CD4-positive, alpha-beta memory T cell (primary cell): Measurements from ENCODE around the gene PALLD. TPM values are rescaled to one million over a fixed set of nuclear protein-coding genes. Genes with fewer than 3 reads are reported as not detected.
"Not testable (repeated sequence)": the region's sequence is repeated elsewhere in the genome, so short reads cannot be mapped to it uniquely, and the experiment has no call there.

Experiments used
- CTCF ChIA-PET: fragments of 350-600 bp; sonication (Branson Sonifier 250); formaldehyde crosslinking; loops from one replicate; lab custom pipeline; 2021; ENCODE audit warnings: inconsistent platforms; ENCODE audit not compliant: partially characterized antibody; lab: Charles Lee
- POLR2A ChIA-PET: fragments of 350-600 bp; sonication (Branson Sonifier 250); formaldehyde crosslinking; loops from one replicate; lab custom pipeline; 2021; ENCODE audit not compliant: partially characterized antibody; lab: Charles Lee
- DNase-seq, 5 donors: peaks; one replicate each; pipeline versions ENCODE4 v3.0.0 to v3.0.0-alpha.2; 2020 to 2022; ENCODE audit warnings: mixed read lengths in 1 of 5
- H3K27ac ChIP-seq: one replicate; pipeline ENCODE4 v1.7.0; 2013; ENCODE audit warnings: low read depth, low read length
- H3K27me3 ChIP-seq: 2 replicates; pipeline ENCODE4 v1.7.0; 2013; ENCODE audit warnings: mild to moderate bottlenecking, low read length, moderate library complexity; ENCODE audit not compliant: insufficient read depth
- H3K36me3 ChIP-seq: 2 replicates; pipeline ENCODE4 v1.7.0; 2013; ENCODE audit warnings: mild to moderate bottlenecking, low read length, moderate library complexity; ENCODE audit not compliant: insufficient read depth
- H3K4me1 ChIP-seq: 2 replicates; pipeline ENCODE4 v1.7.0; 2013; ENCODE audit warnings: mild to moderate bottlenecking, low read length, moderate library complexity; ENCODE audit not compliant: insufficient read depth
- H3K4me3 ChIP-seq, 2 donors: one replicate each; pipeline ENCODE4 v1.7.0; 2013; ENCODE audit warnings: low read length in 2 of 2, mild to moderate bottlenecking in 1 of 2
- H3K9me3 ChIP-seq, 2 donors: one replicate each; pipeline ENCODE4 v1.7.0; 2013; ENCODE audit warnings: low read length in 2 of 2, control low read depth in 1 of 2; ENCODE audit not compliant: control insufficient read depth in 1 of 2
- H3K27ac Mint-ChIP-seq, 7 donors: one replicate each; pipeline ENCODE4 v1.8.0; 2020 to 2021; ENCODE audit warnings: mixed read lengths in 7 of 7, mild to moderate bottlenecking in 6 of 7, inconsistent platforms in 3 of 7, moderate library complexity in 3 of 7
- H3K27me3 Mint-ChIP-seq, 2 donors: one replicate each; pipeline ENCODE4 v1.8.0; 2020 to 2021; ENCODE audit warnings: mixed read lengths in 2 of 2
- H3K36me3 Mint-ChIP-seq, 2 donors: one replicate each; pipeline ENCODE4 v1.8.0; 2020 to 2021; ENCODE audit warnings: mixed read lengths in 2 of 2, inconsistent platforms in 1 of 2, mild to moderate bottlenecking in 1 of 2
- H3K4me1 Mint-ChIP-seq, 4 donors: one replicate each; pipeline ENCODE4 v1.8.0; 2020 to 2021; ENCODE audit warnings: mixed read lengths in 4 of 4, mild to moderate bottlenecking in 1 of 4
- H3K4me3 Mint-ChIP-seq, 8 donors: one replicate each; pipeline ENCODE4 v1.8.0; 2020 to 2021; ENCODE audit warnings: mixed read lengths in 8 of 8, mild to moderate bottlenecking in 7 of 8, moderate library complexity in 6 of 8, inconsistent platforms in 3 of 8
- H3K9me3 Mint-ChIP-seq, 8 donors: one replicate each; pipeline ENCODE4 v1.8.0; 2020 to 2021; ENCODE audit warnings: mixed read lengths in 8 of 8, mild to moderate bottlenecking in 5 of 8, inconsistent platforms in 3 of 8, moderate library complexity in 1 of 8
- intact Hi-C: fragments of 100-400 bp; cut with micrococcal nuclease; formaldehyde crosslinking; loops from one replicate; pipeline ENCODE4 v1.15.1; 2023
- polyA plus RNA-seq, 2 donors: library from polyadenylated mRNA; unstranded; fragments of 300-500 nt; fragmentation: Illumina TruSeq; gene quantifications; one replicate each; pipeline ENCODE4 v1.2.3, GENCODE V29; 2021
- total RNA-seq, 2 experiments: library from RNA; stranded (reverse); gene quantifications; one replicate each; pipeline ENCODE4 v1.2.3, GENCODE V29; 2021

The PALLD gene
- total and polyA plus RNA-seq, 4 experiments from 2014 or later = 0.55 to 1.4 (median 1.0) TPM; not detected in 1

DNA sequence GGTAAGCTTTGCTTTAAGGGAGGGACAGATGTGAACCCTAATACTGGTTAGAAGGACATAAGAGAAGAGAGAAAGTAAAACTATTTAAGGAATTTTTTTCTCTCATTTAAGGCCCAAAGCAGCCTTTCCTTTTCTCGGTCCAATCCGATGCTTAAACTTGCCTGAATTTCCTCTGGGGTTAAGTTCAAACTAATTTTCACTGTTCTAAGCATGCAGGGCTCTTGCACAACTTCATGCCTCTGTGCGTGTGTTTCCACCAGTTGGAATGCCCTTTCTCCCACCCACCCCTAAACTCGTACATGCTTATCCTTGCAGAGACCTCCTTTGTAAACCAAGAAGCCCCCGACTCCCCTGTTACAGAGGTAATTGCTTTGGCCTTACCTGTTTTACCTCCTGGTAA lies 308.5 kb downstream of the PALLD start:
- Mint-ChIP-seq H3K4me1 (peaks cover 0 to 1% (median 0%) of the 10 kb centered on the region in 4 donors), H3K36me3 (no peaks in the 10 kb centered on the region), H3K9me3 (peaks cover 0 to 3% (median 0%) of the 10 kb centered on the region in 8 donors), H3K4me3 (no peak overlapping the region), H3K27ac (no peak overlapping the region), H3K27me3 (peaks cover 15 to 17% of the 10 kb centered on the region in 2 donors)
- Histone ChIP-seq H3K9me3 (no peaks in the 10 kb centered on the region), H3K4me3 (no peak overlapping the region), H3K27ac (no peak overlapping the region), H3K36me3 (no peaks in the 10 kb centered on the region), H3K4me1 (no peaks in the 10 kb centered on the region), H3K27me3 (no peaks in the 10 kb centered on the region)
- DNase-seq = no peak
- intact Hi-C loops = no loop called here
- POLR2A ChIA-PET = no interaction called here
- CTCF ChIA-PET = no interaction called here

DNA sequence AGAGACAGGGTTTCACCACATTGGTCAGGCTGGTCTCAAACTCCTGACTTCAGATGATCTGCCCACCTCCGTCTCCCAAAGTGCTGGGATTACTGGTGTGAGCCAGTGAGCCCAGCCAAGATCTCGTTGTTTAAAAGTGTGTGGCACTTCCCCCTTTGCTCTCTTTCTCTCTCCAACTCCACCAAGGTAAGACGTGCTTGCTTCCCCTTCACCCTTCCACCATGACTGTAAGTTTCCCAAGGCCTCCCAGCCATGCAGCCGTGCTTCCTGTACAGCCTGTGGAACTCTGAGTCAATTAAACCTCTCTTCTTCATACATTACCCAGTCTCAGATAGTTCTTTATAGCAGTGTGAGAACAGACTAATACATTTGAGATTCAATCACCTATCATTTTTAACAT lies 309.4 kb downstream of the PALLD start:
- H3K4me1 ChIP-seq, H3K27me3 ChIP-seq, H3K4me1 Mint-ChIP-seq, H3K27ac Mint-ChIP-seq, H3K9me3 ChIP-seq, H3K36me3 ChIP-seq, CTCF ChIA-PET, POLR2A ChIA-PET, DNase-seq, H3K27ac ChIP-seq, intact Hi-C loops, H3K4me3 ChIP-seq, H3K9me3 Mint-ChIP-seq, H3K36me3 Mint-ChIP-seq, H3K4me3 Mint-ChIP-seq: not testable (repeated sequence)
- H3K27me3 Mint-ChIP-seq = peaks cover 14 to 15% of the 10 kb centered on the region in 2 donors

DNA sequence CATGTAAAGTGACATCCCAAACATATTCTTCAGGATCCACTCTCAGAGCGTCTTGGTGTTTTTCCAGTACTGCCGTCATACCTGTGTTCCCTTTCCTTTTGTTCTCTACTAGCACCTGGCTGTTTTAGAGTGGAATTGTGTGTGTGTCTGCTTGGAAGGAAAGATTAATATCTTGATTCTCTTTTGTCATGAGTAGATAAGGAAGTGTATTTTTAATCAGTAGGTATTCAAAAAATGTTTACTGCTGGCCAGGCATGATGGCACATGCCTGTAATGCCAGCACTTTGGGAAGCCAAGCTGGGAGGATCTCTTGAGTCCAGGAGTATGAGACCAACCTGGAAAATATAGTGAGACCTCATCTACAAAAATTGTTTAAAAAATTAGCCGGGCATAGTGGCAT lies 314.4 kb downstream of the PALLD start:
- ChIA-PET POLR2A (no interaction called here), CTCF (no interaction called here)
- Histone ChIP-seq H3K9me3 (no peaks in the 10 kb centered on the region), H3K4me1 (no peaks in the 10 kb centered on the region), H3K27ac (no peak overlapping the region), H3K27me3 (no peaks in the 10 kb centered on the region), H3K36me3 (no peaks in the 10 kb centered on the region), H3K4me3 (no peak overlapping the region)
- DNase-seq = no peak
- no peaks in the 10 kb centered on the region for H3K36me3 Mint-ChIP-seq
- H3K4me1 Mint-ChIP-seq = no peaks in the 10 kb centered on the region
- intact Hi-C loops = no loop called here
- no peak overlapping the region for H3K4me3 Mint-ChIP-seq
- peaks cover 0 to 3% (median 0%) of the 10 kb centered on the region in 8 donors for H3K9me3 Mint-ChIP-seq
- no peak overlapping the region for H3K27ac Mint-ChIP-seq
- peaks cover 9 to 19% of the 10 kb centered on the region in 2 donors for H3K27me3 Mint-ChIP-seq

DNA sequence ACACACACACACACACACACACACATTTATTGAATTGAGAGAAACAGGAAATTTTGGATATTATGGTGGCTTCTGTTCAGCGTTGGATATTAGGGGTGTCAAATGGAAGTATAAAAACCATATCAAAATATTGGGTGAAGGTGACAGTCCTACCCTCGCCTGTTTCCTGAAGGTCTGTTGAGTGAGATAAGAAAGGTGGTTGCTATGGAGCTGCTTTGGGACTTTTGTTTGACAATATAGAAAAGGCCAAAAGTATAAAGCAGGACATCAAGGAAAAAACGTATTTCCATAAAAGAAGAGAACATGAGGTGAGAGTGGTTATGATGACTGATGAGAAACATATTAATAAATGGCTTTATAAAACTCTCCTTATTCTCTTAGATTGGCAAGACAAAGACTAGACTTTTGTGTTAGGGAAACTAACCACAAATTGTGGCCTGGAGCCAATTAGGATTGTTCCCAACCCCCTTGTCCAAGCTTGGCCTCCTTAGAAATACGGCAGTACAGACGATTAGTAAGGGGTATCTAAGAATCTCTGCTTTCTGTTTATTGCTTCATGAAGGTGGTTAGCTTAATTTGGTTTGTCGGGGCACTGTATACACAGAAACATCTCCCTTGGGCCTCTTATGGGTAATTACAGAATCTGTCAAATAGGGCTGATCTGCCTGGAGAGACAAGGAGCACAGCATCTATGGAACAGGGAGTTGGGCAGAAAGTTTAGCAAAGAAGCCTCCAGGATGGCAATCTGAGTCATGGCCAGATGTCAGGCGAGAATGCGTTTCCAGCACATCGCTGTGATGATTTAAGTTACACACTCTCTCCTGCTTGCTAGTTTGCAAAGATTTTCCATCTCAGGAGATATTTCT lies 315.2 kb downstream of the PALLD start:
- no peaks in the 10 kb centered on the region for H3K27me3 ChIP-seq
- CTCF ChIA-PET = no interaction called here
- no peak overlapping the region for H3K27ac Mint-ChIP-seq
- POLR2A ChIA-PET = no interaction called here
- no peaks in the 10 kb centered on the region for H3K4me1 ChIP-seq
- intact Hi-C loops = no loop called here
- H3K9me3 ChIP-seq = no peaks in the 10 kb centered on the region
- H3K27me3 Mint-ChIP-seq = peaks cover 9 to 16% of the 10 kb centered on the region in 2 donors
- no peaks in the 10 kb centered on the region for H3K36me3 ChIP-seq
- no peak overlapping the region for H3K27ac ChIP-seq
- no peak overlapping the region for H3K4me3 Mint-ChIP-seq
- no peak overlapping the region for H3K4me3 ChIP-seq
- H3K4me1 Mint-ChIP-seq = peaks cover 0 to 6% (median 3%) of the 10 kb centered on the region in 4 donors
- no peaks in the 10 kb centered on the region for H3K36me3 Mint-ChIP-seq
- DNase-seq = no peak
- H3K9me3 Mint-ChIP-seq = peaks cover 0 to 3% (median 0%) of the 10 kb centered on the region in 8 donors

DNA sequence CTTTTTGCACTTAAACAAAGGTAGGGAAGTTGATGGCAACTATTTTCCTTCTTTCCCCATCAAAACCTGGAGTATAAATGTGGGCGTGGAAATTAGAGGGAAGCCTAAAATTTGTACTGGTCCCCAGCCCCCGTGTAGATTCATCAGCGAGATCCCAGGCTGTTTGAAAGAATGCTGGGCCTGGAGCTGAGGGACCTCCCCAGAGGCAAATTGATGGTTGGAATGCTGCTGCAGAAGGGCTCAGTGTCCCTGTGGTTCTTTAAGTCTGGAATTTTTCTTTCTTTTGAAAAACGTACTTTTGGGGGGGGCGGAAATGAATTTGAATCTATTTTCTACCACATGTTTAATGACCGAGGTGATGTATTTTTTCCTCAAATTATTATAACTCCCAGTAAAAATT lies 316.0 kb downstream of the PALLD start:
- H3K4me1 ChIP-seq = no peaks in the 10 kb centered on the region
- H3K4me3 Mint-ChIP-seq = no peak overlapping the region
- H3K27ac Mint-ChIP-seq = no peak overlapping the region
- peaks cover 0 to 7% (median 5%) of the 10 kb centered on the region in 4 donors for H3K4me1 Mint-ChIP-seq
- H3K27me3 Mint-ChIP-seq = peaks cover 15 to 24% of the 10 kb centered on the region in 2 donors
- H3K9me3 ChIP-seq = no peaks in the 10 kb centered on the region
- ChIA-PET POLR2A (no interaction called here), CTCF (no interaction called here)
- intact Hi-C loops = no loop called here
- DNase-seq = no peak
- H3K36me3 Mint-ChIP-seq = no peaks in the 10 kb centered on the region
- H3K27ac ChIP-seq = no peak overlapping the region
- no peak overlapping the region for H3K4me3 ChIP-seq
- H3K36me3 ChIP-seq = no peaks in the 10 kb centered on the region
- no peaks in the 10 kb centered on the region for H3K27me3 ChIP-seq
- peaks cover 0 to 3% (median 0%) of the 10 kb centered on the region in 8 donors for H3K9me3 Mint-ChIP-seq

DNA sequence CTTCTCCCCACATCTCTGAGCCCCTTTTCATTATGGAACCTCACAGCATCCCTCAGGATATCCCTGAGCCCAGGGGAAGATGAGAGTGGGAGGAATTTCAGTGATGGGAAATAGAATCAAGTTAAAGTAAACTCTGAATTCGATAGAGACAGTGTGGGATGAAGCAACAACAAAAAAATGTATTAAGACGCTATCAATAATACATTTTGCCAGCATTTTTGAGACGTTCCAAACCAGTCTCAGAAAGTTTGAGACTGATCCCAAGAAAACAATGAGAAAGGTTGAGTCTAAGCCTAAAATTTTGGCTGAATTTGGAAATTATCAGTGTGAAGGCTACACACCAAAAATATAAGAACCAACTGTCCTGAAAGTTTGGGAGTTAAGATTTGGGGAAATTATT lies 317.0 kb downstream of the PALLD start:
- Histone ChIP-seq H3K27me3 (no peaks in the 10 kb centered on the region), H3K36me3 (no peaks in the 10 kb centered on the region), H3K27ac (no peak overlapping the region), H3K9me3 (no peaks in the 10 kb centered on the region), H3K4me3 (no peak overlapping the region), H3K4me1 (no peaks in the 10 kb centered on the region)
- no peak overlapping the region for H3K4me3 Mint-ChIP-seq
- H3K4me1 Mint-ChIP-seq = peaks cover 0 to 7% (median 5%) of the 10 kb centered on the region in 4 donors
- H3K27ac Mint-ChIP-seq = no peak overlapping the region
- DNase-seq = no peak
- no peaks in the 10 kb centered on the region for H3K36me3 Mint-ChIP-seq
- CTCF ChIA-PET = no interaction called here
- POLR2A ChIA-PET = no interaction called here
- intact Hi-C loops = no loop called here
- peaks cover 0 to 3% (median 0%) of the 10 kb centered on the region in 8 donors for H3K9me3 Mint-ChIP-seq
- peaks cover 17 to 27% of the 10 kb centered on the region in 2 donors for H3K27me3 Mint-ChIP-seq

DNA sequence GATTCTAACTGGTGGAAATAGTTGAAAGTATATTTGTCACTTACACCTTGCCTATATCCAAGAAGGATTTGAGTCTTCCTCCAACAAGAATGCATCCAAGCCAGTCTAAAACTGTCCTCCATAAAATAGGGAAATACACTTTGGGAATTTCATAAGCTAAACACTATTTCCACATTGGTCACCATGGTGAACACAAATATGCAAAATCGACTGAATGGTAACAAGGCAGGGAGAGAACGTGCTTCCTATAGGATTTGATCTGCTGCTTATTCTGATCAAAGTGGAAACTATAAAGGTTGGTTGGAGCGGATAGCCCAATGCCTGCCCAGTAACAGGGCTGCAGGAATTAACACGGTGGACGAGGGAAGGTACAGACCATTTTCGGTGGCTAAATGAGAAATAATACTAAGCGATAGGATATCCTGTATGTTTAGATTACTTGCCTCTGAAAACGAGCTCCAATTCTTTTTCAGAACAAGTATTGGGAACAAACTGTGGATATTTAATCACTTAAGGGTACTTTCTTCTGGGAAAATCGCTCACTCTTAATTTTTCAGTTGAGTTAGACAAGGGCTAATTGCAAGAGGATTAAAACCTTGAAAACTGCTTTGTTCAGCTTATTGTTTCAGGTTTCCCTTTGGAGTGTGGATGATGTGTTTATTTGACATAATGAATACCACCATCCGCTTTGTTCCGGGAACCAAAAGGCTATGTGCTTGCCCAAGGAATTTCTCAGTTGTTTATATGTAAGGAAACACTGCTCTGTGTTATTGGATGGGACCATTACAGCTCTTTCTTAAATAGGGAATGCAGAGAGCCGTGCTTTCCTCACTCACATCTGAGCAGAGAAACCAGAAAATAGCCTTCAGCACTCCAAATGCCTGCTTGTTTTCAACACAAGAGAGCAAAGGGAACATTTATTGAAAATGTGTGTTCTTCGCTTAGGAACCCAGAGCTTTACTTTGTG lies 318.8 kb downstream of the PALLD start:
- POLR2A ChIA-PET = interaction anchor here (1.7 kb wide), 1 partner anchor 16 kb away, joined by 6 read pairs; no protein-coding TSS in a partner anchor
- intact Hi-C loops = loop anchor here (2.0 kb wide), 1 partner anchor 15 kb away; no protein-coding TSS in a partner anchor
- peaks cover 17 to 23% of the 10 kb centered on the region in 2 donors for H3K27me3 Mint-ChIP-seq

More for the DNA sequence above, 318.8 kb downstream of the PALLD start:
- peaks cover 0 to 7% (median 5%) of the 10 kb centered on the region in 4 donors for H3K4me1 Mint-ChIP-seq
- CTCF ChIA-PET = interaction anchor here (1.4 kb wide), 1 partner anchor 17 kb away, joined by 5 read pairs; no protein-coding TSS in a partner anchor
- no peak overlapping the region for H3K4me3 Mint-ChIP-seq
- no peak overlapping the region for H3K27ac Mint-ChIP-seq
- Histone ChIP-seq H3K4me1 (no peaks in the 10 kb centered on the region), H3K9me3 (no peaks in the 10 kb centered on the region), H3K27ac (no peak overlapping the region), H3K36me3 (no peaks in the 10 kb centered on the region), H3K4me3 (no peak overlapping the region), H3K27me3 (no peaks in the 10 kb centered on the region)
- no peaks in the 10 kb centered on the region for H3K36me3 Mint-ChIP-seq
- no peak for DNase-seq
- H3K9me3 Mint-ChIP-seq = no peaks in the 10 kb centered on the region
